Measurements from ENCODE around the gene LHX1.

The LHX1 gene

GRCh38 chr17:36939052-36939801 lies 2.0 kb downstream of the LHX1 start:
- DNase-seq: no peak

GRCh38 chr17:36939802-36940312 lies 2.6 kb downstream of the LHX1 start:
- no peak for DNase-seq

GRCh38 chr17:36940313-36941264 lies 3.3 kb downstream of the LHX1 start:
- no peak for DNase-seq

GRCh38 chr17:36941265-36942010 lies 4.2 kb downstream of the LHX1 start:
- no peak for DNase-seq

- no peak for DNase-seq
Observed at GRCh38 chr17:36942019-36942599, 4.8 kb downstream of the LHX1 start.

- DNase-seq: no peak
Observed at GRCh38 chr17:36942631-36943125, 5.4 kb downstream of the LHX1 start.

- no peak for DNase-seq
Observed at GRCh38 chr17:36943250-36944191, 6.2 kb downstream of the LHX1 start.

- no peak for DNase-seq
Observed at GRCh38 chr17:36944553-36944952, 7.3 kb downstream of the LHX1 start.

GRCh38 chr17:36945140-36945539 lies 7.9 kb downstream of the LHX1 start:
- DNase-seq: no peak

GRCh38 chr17:36945959-36946725 lies 8.9 kb downstream of the LHX1 start:
- no peak for DNase-seq

- DNase-seq: no peak
Observed at GRCh38 chr17:36946726-36947091, 9.4 kb downstream of the LHX1 start.

- DNase-seq: no peak
Observed at GRCh38 chr17:36947922-36948716, 10.8 kb downstream of the LHX1 start.

- peak; percentile 96 for DNase-seq
Observed at GRCh38 chr17:36948717-36949460, 11.6 kb downstream of the LHX1 start, which contains the start of gene AATF. Gene AATF (plus strand): TSS chr17:36948954. CDS start chr17:36949126, 172 bp downstream.

GRCh38 chr17:36949461-36949927 lies 12.2 kb downstream of the LHX1 start:
- no peak for DNase-seq

- no peak for DNase-seq
Observed at GRCh38 chr17:36950027-36950426, 12.8 kb downstream of the LHX1 start.

GRCh38 chr17:36951084-36951789 lies 14.0 kb downstream of the LHX1 start:
- DNase-seq: no peak

GRCh38 chr17:36971508-36971907 lies 34.2 kb downstream of the LHX1 start:
- DNase-seq: no peak

GRCh38 chr17:36972186-36972700 lies 35.0 kb downstream of the LHX1 start:
- peak; percentile 18 for DNase-seq

All from fibroblast of skin of right biceps (primary cell).